ENCODE measurements around the gene TSTD1.

DNA sequence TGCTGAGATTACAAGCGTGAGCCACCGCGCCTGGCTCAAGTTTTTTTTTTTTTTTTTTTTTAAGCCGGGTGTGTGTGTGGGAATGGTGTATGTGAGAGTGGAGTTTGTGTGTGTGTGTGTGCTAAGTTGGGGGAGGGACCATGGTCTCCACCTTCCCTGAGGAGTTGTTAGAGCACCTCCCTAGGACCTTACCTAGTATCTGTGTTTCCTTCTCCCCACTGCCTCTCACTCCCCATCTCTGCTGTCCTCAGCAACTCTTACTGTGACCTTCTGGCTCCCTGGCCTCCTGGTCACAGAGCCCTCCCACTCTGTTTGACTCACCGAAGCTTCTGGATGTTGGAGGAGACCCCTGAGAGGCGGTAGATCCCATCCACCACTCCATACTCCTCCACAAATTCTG is 20.5 kb upstream of the TSTD1 start:
- TF ChIP-seq, protein P1, sequence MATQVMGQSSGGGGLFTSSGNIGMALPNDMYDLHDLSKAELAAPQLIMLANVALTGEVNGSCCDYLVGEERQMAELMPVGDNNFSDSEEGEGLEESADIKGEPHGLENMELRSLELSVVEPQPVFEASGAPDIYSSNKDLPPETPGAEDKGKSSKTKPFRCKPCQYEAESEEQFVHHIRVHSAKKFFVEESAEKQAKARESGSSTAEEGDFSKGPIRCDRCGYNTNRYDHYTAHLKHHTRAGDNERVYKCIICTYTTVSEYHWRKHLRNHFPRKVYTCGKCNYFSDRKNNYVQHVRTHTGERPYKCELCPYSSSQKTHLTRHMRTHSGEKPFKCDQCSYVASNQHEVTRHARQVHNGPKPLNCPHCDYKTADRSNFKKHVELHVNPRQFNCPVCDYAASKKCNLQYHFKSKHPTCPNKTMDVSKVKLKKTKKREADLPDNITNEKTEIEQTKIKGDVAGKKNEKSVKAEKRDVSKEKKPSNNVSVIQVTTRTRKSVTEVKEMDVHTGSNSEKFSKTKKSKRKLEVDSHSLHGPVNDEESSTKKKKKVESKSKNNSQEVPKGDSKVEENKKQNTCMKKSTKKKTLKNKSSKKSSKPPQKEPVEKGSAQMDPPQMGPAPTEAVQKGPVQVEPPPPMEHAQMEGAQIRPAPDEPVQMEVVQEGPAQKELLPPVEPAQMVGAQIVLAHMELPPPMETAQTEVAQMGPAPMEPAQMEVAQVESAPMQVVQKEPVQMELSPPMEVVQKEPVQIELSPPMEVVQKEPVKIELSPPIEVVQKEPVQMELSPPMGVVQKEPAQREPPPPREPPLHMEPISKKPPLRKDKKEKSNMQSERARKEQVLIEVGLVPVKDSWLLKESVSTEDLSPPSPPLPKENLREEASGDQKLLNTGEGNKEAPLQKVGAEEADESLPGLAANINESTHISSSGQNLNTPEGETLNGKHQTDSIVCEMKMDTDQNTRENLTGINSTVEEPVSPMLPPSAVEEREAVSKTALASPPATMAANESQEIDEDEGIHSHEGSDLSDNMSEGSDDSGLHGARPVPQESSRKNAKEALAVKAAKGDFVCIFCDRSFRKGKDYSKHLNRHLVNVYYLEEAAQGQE (IDR thresholded peaks at IDR 0.05; ENCODE audit: insufficient read depth in 1 of 2, low read depth in 2 of 2, low read length in 2 of 2) = no peak
- no peak for TF ChIP-seq SIN3A (IDR thresholded peaks at IDR 0.05; ENCODE audit: borderline replicate concordance, insufficient read depth, low read length)

Measured in PFSK-1 (cell line).